G401.6 (cell line): ENCODE measurements around the gene LYPD3.
"Not testable (repeated sequence)": the region's sequence is repeated elsewhere in the genome, so short reads cannot be mapped to it uniquely, and the experiment has no call there.

Source experiments
- FAIRE-seq: peaks from 2 replicates; lab custom pipeline; 2012; peaks lifted over from hg19 to GRCh38; lab: Jason Lieb, UNC

Gene LYPD3

DNA sequence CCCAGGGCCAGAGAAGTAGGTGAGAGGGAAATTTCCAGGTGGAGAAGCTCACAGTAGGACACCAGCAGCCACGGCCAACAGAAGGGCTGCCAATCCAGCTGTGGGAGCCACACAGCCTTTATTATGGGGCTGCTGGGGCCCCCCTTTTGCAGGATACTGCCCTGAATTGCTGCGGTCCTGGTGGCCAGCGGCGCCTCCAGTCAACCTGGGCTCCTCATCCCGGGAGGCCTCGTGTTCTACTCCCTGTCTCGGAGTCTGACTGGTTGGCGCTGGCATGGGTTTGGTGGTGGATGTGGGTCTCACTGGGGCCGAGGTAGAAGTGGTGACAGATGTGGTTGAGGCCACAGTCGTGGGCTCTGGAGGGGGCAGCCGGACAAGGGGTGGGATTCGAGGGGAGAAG is 4.1 kb downstream of the LYPD3 start:
- no peak for FAIRE-seq

DNA sequence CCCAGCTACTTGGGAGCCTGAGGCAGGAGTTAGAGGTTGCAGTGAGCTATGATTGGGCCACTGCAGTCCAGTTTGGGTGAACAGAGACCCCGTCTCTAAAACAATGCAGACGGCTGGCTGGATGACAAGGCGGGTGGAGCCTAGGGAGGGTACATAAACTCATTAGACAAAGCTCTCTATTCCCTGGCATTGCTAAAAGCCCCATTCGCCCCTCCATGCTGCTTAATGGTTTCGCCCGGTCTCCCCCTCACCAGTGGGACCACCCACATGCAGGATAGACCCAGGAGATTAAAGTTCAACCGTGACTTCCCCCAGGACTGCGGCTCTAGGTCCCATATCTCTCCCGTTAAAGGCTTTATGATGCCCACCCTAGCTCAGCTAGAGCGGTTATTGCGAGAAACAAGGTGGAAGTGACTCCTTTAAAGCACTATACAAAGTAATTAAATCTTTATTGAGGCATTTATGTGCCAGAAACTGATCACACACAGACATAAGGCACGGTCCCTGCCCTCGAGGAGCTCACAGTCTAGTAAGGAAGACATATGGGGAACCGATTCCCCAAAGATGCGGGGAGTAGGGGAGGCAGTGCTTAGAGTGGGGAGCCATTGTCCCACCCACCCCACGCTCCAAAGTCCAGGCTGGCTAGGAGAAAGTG is 4.9 kb downstream of the LYPD3 start:
- no peak for FAIRE-seq

DNA sequence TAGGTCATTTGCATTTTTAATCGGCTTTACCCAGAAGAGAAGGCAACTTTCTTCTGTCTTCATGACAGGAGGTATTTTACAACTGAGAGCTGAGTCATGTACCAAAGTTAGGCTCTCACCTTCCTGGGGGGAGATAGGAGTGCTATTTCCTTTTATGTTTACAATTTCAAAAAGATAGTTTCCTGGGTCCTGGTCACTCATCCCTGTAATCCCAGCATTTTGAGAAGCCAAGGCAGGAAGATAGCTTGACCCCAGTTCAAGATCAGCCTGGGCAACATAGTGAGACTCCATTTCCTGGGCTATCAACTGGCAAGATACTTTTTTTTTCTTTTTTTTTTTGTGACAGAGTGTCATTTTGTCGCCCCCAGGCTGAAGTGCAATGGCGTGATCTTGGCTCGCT is 7.6 kb downstream of the LYPD3 start:
- FAIRE-seq: no peak

DNA sequence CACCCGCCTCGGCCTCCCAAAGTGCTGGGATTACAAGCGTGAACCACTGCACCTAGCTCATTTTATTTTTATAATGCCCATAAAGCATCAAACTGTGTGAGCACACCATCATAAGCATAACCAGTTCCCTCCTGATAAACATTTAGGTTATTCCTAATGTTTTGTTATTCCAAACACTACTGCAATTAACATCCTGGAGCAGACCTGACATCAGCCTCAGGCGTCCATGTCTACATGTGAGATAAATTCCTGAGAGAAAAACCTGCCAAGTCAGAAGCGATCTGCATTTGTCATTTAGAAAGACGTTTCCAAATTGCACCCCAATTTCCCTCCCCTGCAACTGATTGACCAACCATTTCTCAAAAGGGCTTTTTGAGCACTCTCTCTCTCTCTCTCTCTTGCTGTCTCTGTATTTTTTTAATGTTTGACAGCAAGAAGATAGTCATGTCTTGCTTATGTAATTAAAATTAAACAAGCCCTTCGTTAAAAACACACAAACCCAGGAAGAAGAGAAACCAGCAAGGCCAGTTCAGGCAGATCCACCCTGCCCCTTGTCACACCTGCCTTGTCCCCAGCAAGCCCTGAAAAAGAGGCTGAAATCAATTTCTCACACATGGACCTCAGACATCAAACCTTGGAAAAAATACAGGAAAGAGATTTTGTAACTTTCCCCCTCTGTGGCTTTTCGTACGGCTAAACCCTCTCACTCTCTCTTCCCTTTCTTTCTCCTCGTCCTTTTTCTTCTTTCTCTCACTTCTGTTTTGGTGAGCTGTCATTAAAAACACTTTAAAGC is 9.9 kb downstream of the LYPD3 start:
- no peak for FAIRE-seq

DNA sequence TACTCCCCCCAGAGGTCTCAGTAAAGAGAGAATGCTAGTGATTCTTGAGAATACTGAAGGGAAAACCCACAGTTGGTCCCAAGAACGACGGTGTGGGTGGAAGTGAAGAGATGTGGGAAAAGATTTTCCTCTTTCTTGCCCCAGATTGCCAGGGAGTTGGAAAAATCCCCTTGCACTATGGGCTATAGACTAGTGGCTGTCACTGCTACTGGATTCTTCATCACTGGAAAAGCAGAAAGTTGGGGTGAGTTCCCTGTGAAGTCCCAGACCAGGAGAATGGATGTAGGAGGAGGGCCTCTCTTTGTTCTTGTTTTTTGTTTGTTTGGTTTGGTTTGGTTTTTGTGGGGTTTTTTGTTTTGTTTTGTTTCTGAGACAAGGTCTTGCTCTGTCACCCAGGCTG is 11.4 kb downstream of the LYPD3 start:
- FAIRE-seq: no peak

DNA sequence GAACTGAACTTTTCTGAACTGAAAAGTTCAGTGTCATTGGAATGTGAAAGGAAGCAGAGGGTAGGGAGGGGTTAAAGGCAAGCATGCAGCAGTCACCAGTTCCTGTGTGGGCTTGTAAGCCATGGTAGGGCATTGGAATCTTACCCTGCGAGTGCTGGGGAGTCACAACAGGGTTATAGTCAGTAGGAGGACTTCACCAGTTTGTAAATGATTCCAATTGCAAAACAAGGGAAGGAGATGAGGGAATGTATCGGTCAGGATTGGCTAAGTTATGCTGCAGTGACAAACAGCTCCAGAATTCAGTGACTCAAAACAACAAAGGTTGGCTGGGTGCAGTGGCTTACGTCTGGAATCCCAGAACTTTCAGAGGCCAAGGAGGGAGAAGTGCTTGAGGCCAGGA is 12.8 kb downstream of the LYPD3 start:
- FAIRE-seq: no peak

DNA sequence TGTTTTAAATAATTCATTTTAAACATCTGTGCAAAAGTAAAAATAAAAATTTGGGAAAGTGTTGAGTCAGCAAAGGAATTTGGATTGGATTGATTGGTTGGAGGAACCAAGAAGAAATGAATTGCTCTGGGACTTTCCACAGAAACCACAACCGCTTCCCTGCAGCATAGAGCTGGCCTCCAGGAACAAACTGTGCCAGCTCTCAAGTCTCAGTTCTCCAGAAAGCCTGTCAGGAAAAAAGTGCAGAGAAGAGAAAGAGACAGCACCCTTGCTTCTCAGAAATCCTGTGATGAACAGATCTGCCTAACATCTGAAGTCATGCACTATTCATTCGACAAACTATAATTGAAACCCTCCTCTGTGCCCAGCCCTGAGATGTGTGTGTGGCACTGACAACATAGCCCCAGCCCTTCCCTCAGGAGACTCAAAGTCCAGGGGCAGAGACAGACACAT is 14.8 kb downstream of the LYPD3 start:
- FAIRE-seq: no peak

DNA sequence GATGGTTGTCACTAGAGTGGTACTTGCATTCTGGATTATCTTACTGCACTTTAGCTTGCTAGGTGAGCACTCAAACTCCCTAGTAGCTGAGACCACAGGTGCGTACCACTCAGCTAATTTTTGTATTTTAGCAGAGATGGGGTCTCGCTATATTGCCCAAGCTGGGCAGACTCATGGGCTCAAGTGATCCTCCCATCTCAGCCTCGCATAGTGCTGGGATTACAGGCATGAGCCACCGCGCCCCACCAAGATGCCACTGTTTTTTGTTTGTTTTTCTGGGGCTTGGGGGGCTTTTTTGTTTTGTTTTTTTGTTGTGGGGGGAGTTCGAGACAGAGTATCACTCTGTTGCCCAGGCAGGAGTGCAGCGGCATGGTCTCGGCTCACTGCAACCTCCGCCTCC is 17.8 kb downstream of the LYPD3 start:
- no peak for FAIRE-seq

DNA sequence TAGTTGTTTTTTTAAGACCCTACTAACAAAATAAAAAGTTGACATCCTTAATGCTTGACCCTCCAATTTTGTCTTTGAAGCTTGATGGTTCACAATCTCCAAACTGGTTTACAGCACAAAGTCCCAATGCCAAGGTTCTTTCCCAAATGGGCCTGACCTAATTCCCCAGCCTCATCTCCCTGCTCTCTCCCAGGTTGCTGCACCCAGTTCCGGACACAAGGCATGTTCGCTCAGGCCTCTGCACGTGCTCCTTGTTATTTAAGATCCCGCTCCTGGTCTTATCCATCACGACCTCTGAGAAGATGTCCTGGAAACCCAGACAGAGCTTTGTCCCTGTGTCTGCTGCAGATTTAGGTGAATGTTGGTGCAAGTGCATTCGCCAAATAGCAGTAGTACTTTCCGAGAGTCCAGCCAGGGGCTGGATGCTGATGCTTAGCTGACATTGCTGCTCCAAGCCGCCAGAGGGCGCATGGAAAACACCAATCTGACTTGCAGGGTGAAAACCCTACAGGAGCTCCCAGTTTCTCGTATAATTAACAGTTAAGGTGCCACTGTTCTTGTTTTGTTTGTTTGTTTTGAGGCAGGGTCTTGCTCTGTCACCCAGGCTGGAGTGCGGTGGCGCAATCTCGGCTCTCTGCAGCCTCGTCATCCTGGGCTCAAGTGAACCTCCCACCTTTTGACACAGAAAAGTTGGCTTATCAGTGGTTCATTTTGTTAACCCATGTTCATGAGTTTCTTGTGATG is 18.5 kb downstream of the LYPD3 start:
- peak; percentile 91 for FAIRE-seq

DNA sequence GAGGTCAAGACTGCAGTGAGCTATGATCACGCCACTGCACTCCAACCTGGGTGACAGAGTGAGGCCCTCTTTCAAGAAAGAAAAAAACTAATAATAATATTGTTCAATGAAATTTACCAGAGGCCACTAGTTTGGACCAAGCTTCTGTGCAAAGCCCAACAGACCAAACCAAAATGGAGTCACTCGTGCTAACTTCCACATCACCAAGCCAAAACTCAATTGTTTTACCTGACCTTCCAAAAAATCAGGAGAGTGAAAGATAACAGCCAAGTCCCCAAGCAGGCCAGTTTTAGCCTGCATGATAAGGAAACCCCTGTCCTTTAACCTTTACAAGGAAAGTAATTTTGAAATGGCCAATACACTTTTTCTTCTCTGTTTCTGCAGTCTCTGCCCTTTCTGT is 20.0 kb downstream of the LYPD3 start:
- no peak for FAIRE-seq

DNA sequence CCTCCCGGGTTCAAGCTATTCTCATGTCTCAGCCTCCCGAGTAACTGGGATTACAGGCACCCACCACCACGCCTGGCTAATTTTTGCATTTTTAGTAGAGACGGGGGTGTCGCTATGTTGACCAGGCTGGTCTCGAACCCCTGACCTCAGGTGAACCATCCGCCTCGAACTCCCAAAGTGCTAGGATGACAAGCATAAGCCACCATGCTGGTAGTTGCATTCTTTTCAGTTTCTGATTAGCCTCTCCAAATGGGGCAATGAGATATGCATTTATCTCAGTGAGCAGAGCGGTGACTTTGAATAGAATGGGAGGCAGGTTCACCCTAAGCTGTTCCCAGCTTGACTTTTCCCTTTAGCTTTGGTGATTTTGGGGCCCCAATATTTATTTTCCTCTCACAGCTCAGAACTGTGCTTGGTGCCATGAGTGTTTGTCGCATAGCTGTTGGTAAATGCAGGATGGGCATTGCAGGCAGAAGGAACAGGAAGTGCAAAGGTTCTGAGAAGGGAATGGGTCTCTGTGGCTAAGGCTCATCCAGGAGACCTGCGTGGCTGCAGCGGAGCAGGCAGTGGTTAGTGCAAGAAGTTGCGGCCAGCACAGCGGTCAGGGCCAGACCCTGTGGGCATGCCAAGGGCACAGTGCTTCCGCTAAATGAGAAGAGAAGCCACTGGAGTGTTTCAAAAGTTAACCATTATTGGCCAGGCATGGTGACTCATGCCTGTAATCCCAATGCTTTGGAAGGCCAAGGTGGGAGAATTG is 20.7 kb downstream of the LYPD3 start:
- FAIRE-seq: no peak

DNA sequence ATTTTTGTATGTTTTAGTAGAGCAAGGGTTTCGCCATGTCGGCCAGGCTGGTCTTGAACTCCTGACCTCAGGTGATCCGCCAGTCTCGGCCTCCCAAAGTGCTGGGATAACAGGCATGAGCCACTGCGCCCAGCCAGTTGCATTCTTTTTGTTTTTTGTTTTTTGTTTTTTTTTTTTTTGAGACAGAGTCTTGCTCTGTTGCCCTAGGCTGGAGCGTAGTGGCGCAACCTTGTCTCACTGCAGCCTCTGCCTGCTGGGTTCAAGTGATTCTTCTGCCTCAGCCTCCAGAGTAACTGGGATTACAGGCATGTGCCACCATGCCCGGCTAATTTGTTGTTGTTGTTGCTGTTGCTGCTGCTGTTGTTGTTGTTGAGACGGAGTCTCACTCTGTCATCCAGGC is 21.3 kb downstream of the LYPD3 start:
- not testable (repeated sequence) for FAIRE-seq

DNA sequence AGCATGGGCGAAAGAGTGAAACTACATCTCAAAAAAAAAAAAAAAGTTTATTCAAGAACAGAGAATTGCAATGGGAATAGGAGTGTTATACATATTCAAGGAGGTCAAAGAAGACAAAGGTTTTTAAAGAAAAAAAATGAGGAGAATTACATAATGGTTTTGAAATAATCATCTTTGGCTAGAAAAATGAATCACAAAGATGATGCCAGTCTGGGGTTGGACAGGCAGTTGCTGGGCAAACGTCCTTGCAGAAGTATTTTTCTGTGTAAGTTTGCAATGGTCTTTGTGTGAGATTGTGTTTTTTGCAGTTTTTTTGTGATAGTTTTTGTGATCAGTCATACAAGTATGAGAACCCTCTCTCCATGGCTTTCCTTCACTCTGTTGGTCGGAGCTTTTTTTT is 23.7 kb downstream of the LYPD3 start:
- FAIRE-seq: no peak

DNA sequence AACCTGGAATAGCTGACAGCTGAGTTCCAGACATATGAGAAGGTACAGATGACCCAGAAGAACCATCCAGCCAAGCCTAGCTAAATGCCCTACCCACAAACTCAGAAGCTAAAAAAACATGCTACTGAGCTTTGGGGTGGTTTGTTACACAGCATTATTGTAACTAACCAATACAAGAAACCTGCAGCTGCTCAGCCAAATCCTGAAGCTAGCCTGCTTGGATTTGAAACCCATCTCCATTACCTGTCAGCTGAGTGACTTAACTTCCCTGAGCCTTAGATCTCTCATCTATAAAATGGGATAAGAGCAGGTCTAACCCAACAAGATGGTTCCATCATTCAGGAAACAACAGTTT is 25.7 kb downstream of the LYPD3 start:
- no peak for FAIRE-seq

DNA sequence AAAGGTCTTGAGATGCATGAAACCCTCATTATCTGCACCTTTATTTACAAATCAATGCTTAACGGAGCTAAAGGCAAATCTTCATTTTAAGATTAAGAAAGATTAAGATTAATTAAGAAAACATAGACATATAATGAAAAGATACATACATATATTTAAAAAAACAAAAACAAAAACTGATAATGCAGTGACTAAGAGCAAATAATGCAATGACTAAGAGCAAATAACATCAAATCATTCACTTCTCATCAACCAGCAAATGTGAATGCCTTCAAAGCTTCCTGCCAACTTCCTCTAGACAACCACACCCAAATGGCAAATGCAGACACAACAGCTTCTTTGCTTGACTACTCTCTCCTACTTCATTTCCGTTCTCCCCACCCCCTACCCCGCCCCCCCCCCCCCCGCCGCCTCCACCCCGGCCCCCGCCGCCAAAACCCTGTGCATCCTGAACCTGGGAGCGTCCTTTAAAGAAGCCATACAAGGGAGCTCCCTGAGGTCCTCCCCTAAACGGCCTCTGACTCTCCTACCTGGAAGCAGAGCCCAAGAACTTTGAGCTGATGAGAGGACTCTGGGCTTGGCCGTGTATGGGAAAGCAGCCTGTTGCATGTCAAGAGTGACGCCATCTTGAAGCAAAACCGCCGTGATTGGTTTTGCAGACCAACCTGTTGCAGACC is 26.2 kb downstream of the LYPD3 start:
- FAIRE-seq: no peak

DNA sequence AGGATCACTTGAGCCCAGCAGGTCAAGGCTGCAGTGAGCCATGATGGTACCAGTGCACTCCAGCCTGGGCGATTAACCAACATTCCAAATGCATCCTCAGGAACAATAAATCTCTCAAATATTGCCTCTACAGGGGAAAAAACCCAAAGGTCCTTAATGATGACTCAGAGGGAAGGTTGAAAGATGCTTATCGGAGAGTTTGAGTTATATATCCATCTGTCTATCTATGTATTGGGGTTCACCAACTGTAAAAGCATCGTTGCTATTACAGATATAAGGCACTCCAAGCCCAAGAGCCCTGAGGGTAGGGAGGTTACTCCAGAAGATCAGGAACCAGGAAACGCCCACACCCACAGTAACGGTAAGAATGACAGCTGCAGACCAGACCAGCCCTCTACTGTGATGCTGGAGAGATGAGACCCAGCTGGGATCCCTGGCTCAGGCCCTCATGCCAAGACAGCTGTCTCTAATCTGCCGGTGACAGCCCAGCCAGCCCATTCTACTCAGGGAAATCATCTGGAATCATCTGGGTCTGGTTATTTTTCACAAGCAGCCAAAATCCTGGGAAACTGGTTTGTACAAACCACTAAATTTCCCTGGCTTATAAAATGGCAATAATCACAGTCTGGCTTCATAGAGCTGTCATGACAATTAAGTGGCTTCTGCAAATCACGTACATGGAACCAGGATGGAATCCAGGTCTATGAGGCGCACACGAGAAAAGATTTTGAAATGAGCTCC is 26.9 kb downstream of the LYPD3 start:
- FAIRE-seq: no peak

DNA sequence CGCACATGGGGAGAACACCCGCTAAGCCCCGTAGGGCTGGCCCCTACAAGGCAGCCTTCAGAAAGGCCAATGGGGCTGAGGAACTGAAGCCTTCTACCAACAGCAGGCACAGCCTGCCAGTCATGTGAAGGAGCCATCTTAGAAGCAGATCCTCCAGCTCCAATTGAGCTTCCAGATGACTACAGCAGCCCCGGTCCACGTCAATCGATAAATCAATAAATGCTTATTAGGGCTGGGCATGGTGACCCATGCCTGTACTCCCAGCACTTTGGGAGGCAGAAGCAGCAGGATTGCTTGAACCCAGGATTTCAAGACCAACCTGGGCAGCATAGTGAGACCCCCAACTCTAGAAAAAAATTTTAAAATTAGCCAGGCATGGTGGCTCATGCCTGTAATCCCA is 27.7 kb downstream of the LYPD3 start:
- FAIRE-seq: no peak

DNA sequence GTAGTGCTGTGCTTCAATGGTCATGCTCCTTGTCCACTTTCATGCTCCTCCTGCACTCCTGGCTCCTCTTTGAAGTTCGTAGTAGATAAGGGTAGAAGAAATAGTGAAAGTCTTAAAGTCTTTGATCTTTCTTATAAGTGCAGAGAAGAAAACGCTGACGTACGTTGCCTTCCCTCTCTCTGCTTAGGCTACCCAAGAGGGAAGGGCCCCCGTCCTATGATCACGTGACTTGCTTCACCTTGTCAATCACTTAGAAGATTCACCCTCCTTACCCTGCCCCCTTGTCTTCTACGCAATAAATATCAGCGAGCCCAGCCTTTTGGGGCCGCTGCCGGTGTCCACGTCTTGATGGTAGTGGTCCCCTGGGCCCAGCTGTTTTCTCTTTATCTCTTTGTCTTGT is 28.1 kb downstream of the LYPD3 start:
- not testable (repeated sequence) for FAIRE-seq

DNA sequence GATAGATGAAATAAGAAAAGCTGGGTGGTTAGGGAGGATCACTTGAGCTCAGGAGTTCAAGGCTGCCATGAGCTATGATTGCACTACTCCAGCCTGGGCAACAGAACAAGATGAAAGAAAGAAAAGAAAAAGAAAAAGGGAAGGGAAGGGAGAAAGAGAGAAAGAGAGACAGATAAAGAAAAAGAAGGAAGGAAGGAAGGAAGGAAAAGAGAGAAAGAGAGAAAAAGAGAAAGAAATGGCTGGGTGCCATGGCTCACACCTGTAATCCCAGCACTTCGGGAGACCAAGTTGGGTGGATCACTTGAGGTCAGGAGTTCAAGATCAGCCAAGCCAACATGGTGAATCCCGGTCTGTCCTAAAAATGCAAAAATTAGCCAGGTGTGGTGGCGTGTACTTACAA is 29.6 kb downstream of the LYPD3 start:
- no peak for FAIRE-seq

DNA sequence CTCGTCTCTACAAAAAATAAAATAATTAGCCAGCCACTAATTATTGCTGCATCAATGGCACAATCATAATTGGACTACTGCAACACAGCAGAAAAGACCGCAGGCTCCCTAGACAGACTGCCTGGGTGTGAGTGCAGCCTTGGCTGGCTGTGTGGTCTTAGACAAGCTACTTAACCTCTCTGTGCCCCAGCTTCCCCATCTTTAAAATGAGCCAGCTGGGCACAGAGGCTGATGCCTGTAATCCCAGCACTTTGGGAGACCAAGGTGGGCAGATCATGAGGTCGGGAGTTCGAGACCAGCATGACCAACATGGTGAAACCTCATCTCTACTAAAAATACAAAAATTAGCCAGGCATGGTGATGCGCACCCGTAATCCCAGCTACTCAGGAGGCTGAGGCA is 31.7 kb downstream of the LYPD3 start:
- no peak for FAIRE-seq

DNA sequence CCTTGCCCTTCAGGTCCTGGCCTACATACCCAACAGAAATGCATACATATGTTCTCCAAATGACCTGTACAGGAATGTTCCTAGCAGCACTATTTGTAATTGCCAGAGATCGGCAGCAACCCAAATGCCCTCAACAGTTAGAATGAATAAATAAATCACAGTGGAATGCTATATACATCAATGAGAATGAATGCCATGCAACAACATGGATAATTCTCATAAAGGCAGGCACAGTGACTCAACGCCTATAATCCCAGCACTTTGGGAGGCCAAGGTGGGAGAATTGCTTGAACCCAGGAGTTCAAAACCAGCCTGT is 32.1 kb downstream of the LYPD3 start:
- FAIRE-seq: no peak

DNA sequence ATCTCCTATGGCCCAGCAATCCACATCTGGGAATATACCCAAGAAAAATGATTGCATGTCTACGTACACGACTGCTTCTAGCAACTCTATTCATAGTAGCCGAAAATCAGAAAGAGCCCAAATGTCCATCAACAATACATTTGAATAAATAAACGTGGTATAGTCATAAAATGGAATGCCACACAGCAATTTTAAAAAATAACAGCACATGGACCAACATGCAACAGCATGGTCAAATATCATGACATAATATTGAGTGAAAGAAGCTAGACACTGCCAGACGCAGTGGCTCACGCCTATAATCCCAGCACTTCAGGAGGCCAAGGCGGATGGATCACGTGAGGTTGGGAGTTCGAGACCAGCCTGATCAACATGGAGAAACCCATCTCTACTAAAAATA is 34.4 kb downstream of the LYPD3 start:
- FAIRE-seq: no peak
